GM18511 (cell line): ENCODE data around the gene KRTAP2-3.
"Not testable (repeated sequence)": the region's sequence is repeated elsewhere in the genome, so short reads cannot be mapped to it uniquely, and the experiment has no call there.

Source experiments
- ATAC-seq: cut with Tn5 transposase; IDR thresholded peaks from one replicate; pipeline ENCODE4 v1.9.1; 2021; ENCODE audit warnings: mild to moderate bottlenecking, moderate library complexity; ENCODE audit not compliant: unreplicated experiment

The KRTAP2-3 gene

GRCh38 chr17:41037853-41038350, 22.0 kb downstream of the KRTAP2-3 start:
- ATAC-seq, result no peak

GRCh38 chr17:41034346-41034935, 25.5 kb downstream of the KRTAP2-3 start, which contains the start of gene KRTAP1-3:
Gene KRTAP1-3, minus strand, starts transcription at chr17:41034874. Its CDS starts 53 bp downstream, at chr17:41034821.
- ATAC-seq, result not testable (repeated sequence)

- ATAC-seq, result no peak
Measured at GRCh38 chr17:41029633-41030245, 30.2 kb downstream of the KRTAP2-3 start, which contains the start of gene KRTAP1-4. Gene KRTAP1-4, minus strand, starts transcription at chr17:41030195. Its CDS starts 117 bp downstream, at chr17:41030078.

- ATAC-seq, result no peak
Measured at GRCh38 chr17:41026715-41027471, 33.0 kb downstream of the KRTAP2-3 start, which contains the start of gene KRTAP1-5. Gene KRTAP1-5, minus strand, starts transcription at chr17:41027208. Its CDS starts 53 bp downstream, at chr17:41027155.

GRCh38 chr17:41024697-41025096, 35.2 kb downstream of the KRTAP2-3 start:
- ATAC-seq, result no peak

GRCh38 chr17:41020336-41020735, 39.6 kb downstream of the KRTAP2-3 start:
- no peak for ATAC-seq

- ATAC-seq, result no peak
Measured at GRCh38 chr17:41019415-41019814, 40.5 kb downstream of the KRTAP2-3 start.

GRCh38 chr17:41018541-41018940, 41.4 kb downstream of the KRTAP2-3 start:
- no peak for ATAC-seq

- no peak for ATAC-seq
Measured at GRCh38 chr17:41016578-41017215, 43.2 kb downstream of the KRTAP2-3 start.

GRCh38 chr17:41015454-41015853, 44.5 kb downstream of the KRTAP2-3 start:
- no peak for ATAC-seq

GRCh38 chr17:41013606-41014005, 46.3 kb downstream of the KRTAP2-3 start:
- ATAC-seq, result no peak

GRCh38 chr17:41013181-41013580, 46.7 kb downstream of the KRTAP2-3 start:
- ATAC-seq, result no peak

GRCh38 chr17:41012326-41013120, 47.4 kb downstream of the KRTAP2-3 start:
- no peak for ATAC-seq

GRCh38 chr17:41010441-41010840, 49.5 kb downstream of the KRTAP2-3 start:
- no peak for ATAC-seq

- no peak for ATAC-seq
Measured at GRCh38 chr17:41009936-41010335, 50.0 kb downstream of the KRTAP2-3 start.

- ATAC-seq, result no peak
Measured at GRCh38 chr17:41009301-41009760, 50.6 kb downstream of the KRTAP2-3 start.
